ENCODE measurements around the gene GRIK1. TPM values are rescaled to one million over a fixed set of nuclear protein-coding genes. Genes with fewer than 3 reads are reported as not detected.

The GRIK1 gene
- total RNA-seq, 2 donors from 2014 or later = not detected

DNA sequence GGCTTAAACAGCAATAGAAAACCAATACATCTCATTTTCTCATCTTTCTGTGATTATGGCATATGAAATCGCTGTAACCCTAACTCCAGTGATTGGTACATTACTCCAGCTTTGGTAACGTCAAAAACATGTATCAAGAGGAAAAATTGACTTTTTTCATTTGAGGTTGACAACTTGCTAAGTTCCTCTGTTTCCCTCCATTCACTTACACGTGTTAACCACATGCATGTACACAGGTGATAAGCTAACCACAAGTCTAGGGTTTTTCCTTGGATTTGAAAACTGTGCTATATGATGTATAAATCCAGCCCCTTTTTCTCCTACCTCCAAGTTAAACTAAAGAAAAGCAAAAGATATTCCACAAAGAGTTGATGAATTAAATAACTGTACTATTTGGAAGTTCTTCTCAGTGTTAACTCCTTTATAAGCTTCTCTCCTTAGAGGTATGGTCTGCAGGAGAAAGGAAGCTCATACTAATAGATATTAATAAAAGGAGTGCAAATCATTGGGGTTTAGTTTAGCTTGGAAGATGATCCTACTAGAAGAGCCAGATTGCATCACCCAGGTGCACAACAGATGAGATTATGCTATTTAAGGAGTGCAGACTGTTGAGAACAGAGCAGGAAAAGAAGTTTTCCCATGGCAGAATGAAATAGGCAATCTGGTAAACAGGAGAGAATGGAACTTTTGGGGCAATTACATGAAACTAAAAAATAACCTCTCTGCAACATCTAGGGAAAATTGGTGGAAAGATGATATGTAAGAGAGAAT, 277.9 kb downstream of the GRIK1 start:
- Mint-ChIP-seq H3K27ac (no peak overlapping the region), H3K4me3 (no peak overlapping the region), H3K9me3 (peaks cover 3% of the 10 kb centered on the region), H3K4me1 (peaks cover 7% of the 10 kb centered on the region), H3K36me3 (ENCODE audit: low read depth) (peaks cover 2% of the 10 kb centered on the region), H3K27me3 (ENCODE audit: insufficient read depth) (no peaks in the 10 kb centered on the region)
- no peak for DNase-seq
- Histone ChIP-seq H3K27ac (ENCODE audit: low read depth, low read length) (no peak overlapping the region), H3K9ac (ENCODE audit: extremely low read depth, low read length, poor library complexity, severe bottlenecking) (no peak overlapping the region), H3K27me3 (ENCODE audit: control insufficient read depth, insufficient read depth, low read length, poor library complexity, severe bottlenecking) (no peaks in the 10 kb centered on the region), H3K36me3 (ENCODE audit: control insufficient read depth, insufficient read depth, low read length) (no peaks in the 10 kb centered on the region), H3K4me1 (ENCODE audit: control insufficient read depth, insufficient read depth, low read length) (no peaks in the 10 kb centered on the region), H3K9me3 (ENCODE audit: control insufficient read depth, low read length) (peaks cover 21% of the 10 kb centered on the region), H3K4me3 (ENCODE audit: low read length) (no peak overlapping the region)
- TF ChIP-seq CTCF (conservative IDR thresholded peaks at IDR 0.05) = no peak
- 84 to 91% methylated on average over 2 to 3 of the region's 3 CpGs for WGBS, 2 experiments (ENCODE audit: insufficient coverage in 1 of 2, insufficient read length in 1 of 2)

- peaks cover 3% of the 10 kb centered on the region for H3K9me3 Mint-ChIP-seq
- DNase-seq = no peak
- peak overlapping the region; percentile 36 for H3K4me3 ChIP-seq (ENCODE audit: low read length)
Observed at GRCh38 chr21:29660047-29660720, 279.6 kb downstream of the GRIK1 start.

DNA sequence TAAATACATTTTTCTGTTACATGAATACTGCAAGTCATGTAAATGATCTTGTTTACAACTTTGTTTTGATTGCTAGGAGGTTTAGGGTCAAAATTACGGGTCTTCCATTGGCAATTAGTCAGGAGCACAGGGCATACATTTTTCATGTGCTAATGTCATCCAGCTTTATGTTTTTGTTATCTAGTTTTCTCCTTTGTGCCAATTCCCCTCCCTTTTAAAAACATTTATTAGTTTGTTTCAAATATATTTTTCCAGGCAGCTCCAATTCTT, 280.9 kb downstream of the GRIK1 start:
- H3K4me1 ChIP-seq (ENCODE audit: control insufficient read depth, insufficient read depth, low read length) = no peaks in the 10 kb centered on the region
- no peak overlapping the region for H3K4me3 Mint-ChIP-seq
- H3K4me1 Mint-ChIP-seq = peaks cover 5% of the 10 kb centered on the region
- peaks cover 3% of the 10 kb centered on the region for H3K9me3 Mint-ChIP-seq
- H3K27me3 ChIP-seq (ENCODE audit: control insufficient read depth, insufficient read depth, low read length, poor library complexity, severe bottlenecking) = no peaks in the 10 kb centered on the region
- DNase-seq = no peak
- TF ChIP-seq CTCF (conservative IDR thresholded peaks at IDR 0.05) = no peak
- H3K9ac ChIP-seq (ENCODE audit: extremely low read depth, low read length, poor library complexity, severe bottlenecking) = no peak overlapping the region
- no peaks in the 10 kb centered on the region for H3K36me3 ChIP-seq (ENCODE audit: control insufficient read depth, insufficient read depth, low read length)
- no peaks in the 10 kb centered on the region for H3K27me3 Mint-ChIP-seq (ENCODE audit: insufficient read depth)
- no peak overlapping the region for H3K27ac ChIP-seq (ENCODE audit: low read depth, low read length)
- H3K27ac Mint-ChIP-seq = no peak overlapping the region
- 56% methylated on average over 1 of the region's 1 CpG; no CpG with 5 or more reads in 1 of the 2 experiments for WGBS, 2 experiments (ENCODE audit: insufficient coverage in 1 of 2, insufficient read length in 1 of 2)
- H3K36me3 Mint-ChIP-seq (ENCODE audit: low read depth) = peaks cover 2% of the 10 kb centered on the region
- H3K9me3 ChIP-seq (ENCODE audit: control insufficient read depth, low read length) = peaks cover 21% of the 10 kb centered on the region
- no peak overlapping the region for H3K4me3 ChIP-seq (ENCODE audit: low read length)

More at GRCh38 chr21:29660047-29660720, 279.6 kb downstream of the GRIK1 start:
- Mint-ChIP-seq H3K4me3 (no peak overlapping the region), H3K36me3 (ENCODE audit: low read depth) (peaks cover 2% of the 10 kb centered on the region), H3K4me1 (peaks cover 7% of the 10 kb centered on the region), H3K27me3 (ENCODE audit: insufficient read depth) (no peaks in the 10 kb centered on the region), H3K27ac (no peak overlapping the region)
- Histone ChIP-seq H3K27me3 (ENCODE audit: control insufficient read depth, insufficient read depth, low read length, poor library complexity, severe bottlenecking) (no peaks in the 10 kb centered on the region), H3K27ac (ENCODE audit: low read depth, low read length) (no peak overlapping the region), H3K36me3 (ENCODE audit: control insufficient read depth, insufficient read depth, low read length) (no peaks in the 10 kb centered on the region), H3K4me1 (ENCODE audit: control insufficient read depth, insufficient read depth, low read length) (no peaks in the 10 kb centered on the region), H3K9ac (ENCODE audit: extremely low read depth, low read length, poor library complexity, severe bottlenecking) (no peak overlapping the region), H3K9me3 (ENCODE audit: control insufficient read depth, low read length) (peaks cover 21% of the 10 kb centered on the region)
- WGBS, 2 experiments (ENCODE audit: insufficient coverage in 1 of 2, insufficient read length in 1 of 2) = 94 to 95% methylated on average over 2 of the region's 2 CpGs
- TF ChIP-seq CTCF (conservative IDR thresholded peaks at IDR 0.05) = no peak
